ENCODE measurements around the gene SH3TC1.

Gene SH3TC1

GRCh38 chr4:8173492-8174242, 25.4 kb upstream of the SH3TC1 start:
- H3K4me2 ChIP-seq (ENCODE audit: low read length): no peak overlapping the region
- H3K9me3 ChIP-seq (ENCODE audit: low read length): no peaks in the 10 kb centered on the region
- no peak overlapping the region for H2AFZ ChIP-seq (ENCODE audit: low read length)
- no peaks in the 10 kb centered on the region for H3K27me3 ChIP-seq (ENCODE audit: insufficient read depth, low read length)
- no peak overlapping the region for H3K4me3 ChIP-seq (ENCODE audit: low read depth, low read length, poor library complexity, severe bottlenecking)
- no peak overlapping the region for H3K27ac ChIP-seq (ENCODE audit: low read depth, low read length, poor library complexity, severe bottlenecking)
- H3K9ac ChIP-seq (ENCODE audit: low read length): no peak overlapping the region
- H3K4me1 ChIP-seq (ENCODE audit: insufficient read depth, low read length, severe bottlenecking): peaks cover 6% of the 10 kb centered on the region
- no peaks in the 10 kb centered on the region for H3K79me2 ChIP-seq (ENCODE audit: insufficient read depth, low read length)
- no peaks in the 10 kb centered on the region for H3K9me2 ChIP-seq (ENCODE audit: low read depth, low read length)
- no peaks in the 10 kb centered on the region for H3K36me3 ChIP-seq (ENCODE audit: insufficient read depth, low read length)
- TF ChIP-seq CTCF (IDR thresholded peaks at IDR 0.05; ENCODE audit: low read length) (no peak), EZH2 (IDR thresholded peaks at IDR 0.05; ENCODE audit: borderline replicate concordance, low read length) (no peak)
- no peaks in the 10 kb centered on the region for H3F3A ChIP-seq (ENCODE audit: insufficient read depth, low read length)
- H4K20me1 ChIP-seq (ENCODE audit: insufficient read depth, low read length): no peaks in the 10 kb centered on the region

- Histone ChIP-seq H3K9me3 (ENCODE audit: low read length) (no peaks in the 10 kb centered on the region), H4K20me1 (ENCODE audit: insufficient read depth, low read length) (no peaks in the 10 kb centered on the region), H3F3A (ENCODE audit: insufficient read depth, low read length) (no peaks in the 10 kb centered on the region), H3K4me2 (ENCODE audit: low read length) (no peak overlapping the region), H3K27me3 (ENCODE audit: insufficient read depth, low read length) (no peaks in the 10 kb centered on the region), H3K4me1 (ENCODE audit: insufficient read depth, low read length, severe bottlenecking) (peaks cover 6% of the 10 kb centered on the region), H2AFZ (ENCODE audit: low read length) (no peak overlapping the region), H3K36me3 (ENCODE audit: insufficient read depth, low read length) (no peaks in the 10 kb centered on the region), H3K9me2 (ENCODE audit: low read depth, low read length) (no peaks in the 10 kb centered on the region), H3K4me3 (ENCODE audit: low read depth, low read length, poor library complexity, severe bottlenecking) (no peak overlapping the region), H3K79me2 (ENCODE audit: insufficient read depth, low read length) (no peaks in the 10 kb centered on the region), H3K27ac (ENCODE audit: low read depth, low read length, poor library complexity, severe bottlenecking) (no peak overlapping the region), H3K9ac (ENCODE audit: low read length) (no peak overlapping the region)
- TF ChIP-seq EZH2 (IDR thresholded peaks at IDR 0.05; ENCODE audit: borderline replicate concordance, low read length) (no peak), CTCF (IDR thresholded peaks at IDR 0.05; ENCODE audit: low read length) (no peak)
Observed at GRCh38 chr4:8174970-8175369, 24.1 kb upstream of the SH3TC1 start.

- Histone ChIP-seq H3K4me1 (ENCODE audit: insufficient read depth, low read length, severe bottlenecking) (peaks cover 6% of the 10 kb centered on the region), H3K9ac (ENCODE audit: low read length) (no peak overlapping the region), H3K27me3 (ENCODE audit: insufficient read depth, low read length) (no peaks in the 10 kb centered on the region), H3K27ac (ENCODE audit: low read depth, low read length, poor library complexity, severe bottlenecking) (no peak overlapping the region), H2AFZ (ENCODE audit: low read length) (no peak overlapping the region), H3F3A (ENCODE audit: insufficient read depth, low read length) (no peaks in the 10 kb centered on the region), H3K4me3 (ENCODE audit: low read depth, low read length, poor library complexity, severe bottlenecking) (no peak overlapping the region), H3K9me2 (ENCODE audit: low read depth, low read length) (no peaks in the 10 kb centered on the region), H4K20me1 (ENCODE audit: insufficient read depth, low read length) (no peaks in the 10 kb centered on the region), H3K4me2 (ENCODE audit: low read length) (no peak overlapping the region), H3K79me2 (ENCODE audit: insufficient read depth, low read length) (no peaks in the 10 kb centered on the region), H3K36me3 (ENCODE audit: insufficient read depth, low read length) (no peaks in the 10 kb centered on the region), H3K9me3 (ENCODE audit: low read length) (no peaks in the 10 kb centered on the region)
- TF ChIP-seq EZH2 (IDR thresholded peaks at IDR 0.05; ENCODE audit: borderline replicate concordance, low read length) (no peak), CTCF (IDR thresholded peaks at IDR 0.05; ENCODE audit: low read length) (no peak)
Observed at GRCh38 chr4:8175686-8176085, 23.4 kb upstream of the SH3TC1 start.
